Erythroblast (primary cell): Measurements from ENCODE around the gene CAMK2G.

ENCODE experiments used
- GATA1 ChIP-seq: IDR thresholded peaks from 2 replicates; pipeline ENCODE4 v1.6.1; 2011; ENCODE audit warnings: low read depth, mild to moderate bottlenecking, control low read depth, low read length, moderate library complexity
- POLR2A ChIP-seq: IDR thresholded peaks from 2 replicates; pipeline ENCODE4 v1.6.1; 2011; ENCODE audit warnings: mild to moderate bottlenecking, low read length

DNA sequence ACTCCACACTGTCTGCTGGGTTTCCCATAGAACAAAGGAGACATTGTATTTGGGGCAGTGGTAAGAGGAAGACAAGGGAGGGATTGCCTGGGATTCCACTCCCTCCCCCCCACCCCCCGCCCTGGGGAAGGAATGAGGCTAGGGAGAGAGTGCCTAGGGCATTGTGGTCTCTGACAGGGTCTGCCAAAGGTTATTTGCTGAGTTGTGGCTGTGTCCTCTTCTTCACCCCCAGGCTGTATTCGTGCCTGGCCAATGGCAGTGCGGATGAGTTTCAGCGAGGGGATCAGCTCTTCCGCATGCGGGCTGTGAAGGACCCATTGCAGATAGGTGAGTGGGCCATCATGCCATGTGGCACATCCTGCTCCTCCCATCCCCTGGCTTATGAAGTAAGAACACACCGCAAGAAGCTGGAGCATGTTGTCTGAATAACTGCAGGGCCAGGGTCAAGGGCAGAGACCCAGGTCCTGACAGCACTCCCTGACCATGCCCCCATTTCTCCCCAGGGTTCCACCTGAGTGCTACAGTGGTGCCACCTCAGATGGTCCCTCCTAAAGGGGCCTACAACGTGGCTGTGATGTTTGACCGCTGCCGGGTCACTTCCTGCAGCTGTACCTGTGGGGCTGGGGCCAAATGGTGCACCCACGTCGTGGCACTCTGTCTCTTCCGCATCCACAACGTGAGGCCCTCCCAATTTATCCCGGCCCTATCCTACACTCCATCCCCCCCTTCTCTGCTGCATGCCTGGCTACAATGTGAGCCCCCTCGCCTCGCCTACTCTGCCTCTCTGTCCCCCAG, 85.3 kb downstream of the CAMK2G start:
- TF ChIP-seq POLR2A (no peak), GATA1 (no peak)
